A549 treated with CpdA at 1 μM for 4 hours (cell line): Measurements from ENCODE around the gene SERPINA12. TPM values are rescaled to one million over a fixed set of nuclear protein-coding genes. Genes with fewer than 3 reads are reported as not detected.

Experiments used
- total RNA-seq: library from RNA; stranded (reverse); fragments of 200-300 nt; extraction: Qiagen RNA extraction; gene quantifications from 5 replicates; pipeline ENCODE4 v1.2.3, GENCODE V29; 2022; ENCODE audit warnings: low read depth

The SERPINA12 gene
- not detected in 5 replicates for total RNA-seq

GRCh38 chr14:94509356-94509755 is at the start of gene SERPINA12:
Gene SERPINA12 (minus strand): TSS chr14:94509469. CDS start chr14:94498397, 11,072 bp downstream.

GRCh38 chr14:94476023-94476422 is 33.2 kb downstream of the SERPINA12 start, which contains the start of gene SERPINA9:
Gene SERPINA9 (minus strand): TSS chr14:94476197. CDS start chr14:94469840, 6,357 bp downstream.

Other genes starting within 250 kb of the SERPINA12 start
- gene SERPINA10, start 216.2 kb downstream of the SERPINA12 start, total RNA-seq: 0.08 TPM in 1 of 5 replicates, not detected in the others
- gene SERPINA6, start 186.1 kb downstream of the SERPINA12 start, total RNA-seq: 0.59 to 1.1 TPM (median 0.94 TPM) in 5 replicates
- not detected in 5 replicates for gene SERPINA2, start 142.8 kb downstream of the SERPINA12 start, total RNA-seq
- 0.26 to 1.7 TPM (median 0.59 TPM) in 5 replicates for gene SERPINA1, start 120.9 kb downstream of the SERPINA12 start, total RNA-seq
- not detected in 5 replicates for gene SERPINA11, start 56.7 kb downstream of the SERPINA12 start, total RNA-seq
- gene SERPINA9, start 33.3 kb downstream of the SERPINA12 start, total RNA-seq: 0.03 TPM in 1 of 5 replicates, not detected in the others
- not detected in 5 replicates for gene SERPINA4, start 52.0 kb upstream of the SERPINA12 start, total RNA-seq
- 0.06 to 0.29 TPM (median 0.14 TPM) in 4 of 5 replicates, not detected in the other for gene SERPINA5, start 72.0 kb upstream of the SERPINA12 start, total RNA-seq
- 5.4 to 7.6 TPM (median 5.7 TPM) in 5 replicates for gene SERPINA3, start 102.9 kb upstream of the SERPINA12 start, total RNA-seq